Measurements from ENCODE around the gene ZNF835.
"Not testable (repeated sequence)": the region's sequence is repeated elsewhere in the genome, so short reads cannot be mapped to it uniquely, and the experiment has no call there.

The ZNF835 gene

GRCh38 chr19:56687031-56687430, 15.5 kb upstream of the ZNF835 start:
- H3K4me3 ChIP-seq (ENCODE audit: low read depth, low read length): no peak overlapping the region
- TF ChIP-seq CTCF (IDR thresholded peaks at IDR 0.05; ENCODE audit: low read depth, low read length): no peak
- in situ Hi-C loops (cut with HindIII; ENCODE audit: low sequenced_read_pairs): no loop called here
- no peak for DNase-seq (ENCODE audit: low read depth, low spot score)

- no peak for TF ChIP-seq CTCF (IDR thresholded peaks at IDR 0.05; ENCODE audit: low read depth, low read length)
- in situ Hi-C loops (cut with HindIII; ENCODE audit: low sequenced_read_pairs): no loop called here
- H3K4me3 ChIP-seq (ENCODE audit: low read depth, low read length): no peak overlapping the region
- DNase-seq (ENCODE audit: low read depth, low spot score): no peak
These were observed 11.6 kb upstream of the ZNF835 start for GRCh38 chr19:56683116-56683515.

- in situ Hi-C loops (cut with HindIII; ENCODE audit: low sequenced_read_pairs): no loop called here
- no peak overlapping the region for H3K4me3 ChIP-seq (ENCODE audit: low read depth, low read length)
- TF ChIP-seq CTCF (IDR thresholded peaks at IDR 0.05; ENCODE audit: low read depth, low read length): no peak
- DNase-seq (ENCODE audit: low read depth, low spot score): no peak
These were observed 10.1 kb upstream of the ZNF835 start for GRCh38 chr19:56681702-56682101.

GRCh38 chr19:56678205-56678604, 6.6 kb upstream of the ZNF835 start:
- in situ Hi-C loops (cut with HindIII; ENCODE audit: low sequenced_read_pairs): no loop called here
- H3K4me3 ChIP-seq (ENCODE audit: low read depth, low read length): no peak overlapping the region
- no peak for DNase-seq (ENCODE audit: low read depth, low spot score)
- no peak for TF ChIP-seq CTCF (IDR thresholded peaks at IDR 0.05; ENCODE audit: low read depth, low read length)

GRCh38 chr19:56672610-56673009, 1.1 kb upstream of the ZNF835 start:
- in situ Hi-C loops (cut with HindIII; ENCODE audit: low sequenced_read_pairs): not testable (repeated sequence)

GRCh38 chr19:56670961-56671612, 470 bp downstream of the ZNF835 start:
- no peak for TF ChIP-seq CTCF (IDR thresholded peaks at IDR 0.05; ENCODE audit: low read depth, low read length)
- no peak for DNase-seq (ENCODE audit: low read depth, low spot score)
- in situ Hi-C loops (cut with HindIII; ENCODE audit: low sequenced_read_pairs): no loop called here
- peak overlapping the region; percentile 17 for H3K4me3 ChIP-seq (ENCODE audit: low read depth, low read length)

More at GRCh38 chr19:56672610-56673009, 1.1 kb upstream of the ZNF835 start:
- DNase-seq (ENCODE audit: low read depth, low spot score); H3K4me3 ChIP-seq (ENCODE audit: low read depth, low read length): not testable (repeated sequence)

- no peak for TF ChIP-seq CTCF (IDR thresholded peaks at IDR 0.05; ENCODE audit: low read depth, low read length)
- no peak overlapping the region for H3K4me3 ChIP-seq (ENCODE audit: low read depth, low read length)
- in situ Hi-C loops (cut with HindIII; ENCODE audit: low sequenced_read_pairs): no loop called here
- DNase-seq (ENCODE audit: low read depth, low spot score): no peak
These were observed 1.1 kb downstream of the ZNF835 start for GRCh38 chr19:56670401-56670960.

All from astrocyte of the spinal cord (primary cell).